Sigmoid colon (tissue), 4 donors: Measurements from ENCODE around the gene MARCHF7.

ENCODE experiments used
- CTCF ChIP-seq, 4 experiments: fragments of 450-650 bp in 3 of 4; fragments of 200-600 bp in 1 of 4; IDR thresholded peaks; one replicate each; pipeline ENCODE4 v1.5.1; 2016 to 2019; ENCODE audit warnings: antibody characterized with exemption in 4 of 4, mild to moderate bottlenecking in 3 of 4, moderate library complexity in 2 of 4
- EP300 ChIP-seq, 4 donors: sonication (generic); formaldehyde crosslinking; IDR thresholded peaks; one replicate each; pipeline ENCODE4 v1.6.1; 2017; ENCODE audit warnings: antibody characterized with exemption in 4 of 4
- POLR2A ChIP-seq, 2 donors: fragments of 450-650 bp; IDR thresholded peaks; one replicate each; pipeline ENCODE4 v1.6.1; 2016; ENCODE audit warnings: antibody characterized with exemption in 2 of 2, mild to moderate bottlenecking in 2 of 2, moderate library complexity in 2 of 2

- TF ChIP-seq CTCF (IDR thresholded peaks at IDR 0.05) (no peak), POLR2A (IDR thresholded peaks at IDR 0.05) (no peak), EP300 (IDR thresholded peaks at IDR 0.05) (no peak)
Measured at GRCh38 chr2:159748089-159748488, 35.8 kb downstream of the MARCHF7 start.
